Sciatic nerve (tissue), 2 donors: ENCODE data around the gene C17orf67. TPM values are rescaled to one million over a fixed set of nuclear protein-coding genes. Genes with fewer than 3 reads are reported as not detected.

Source experiments
- ATAC-seq: fragments of 200-7000 bp; cut with Tn5 transposase; one replicate; pipeline ENCODE4 v1.9.1; 2020; ENCODE audit warnings: mild to moderate bottlenecking, moderate library complexity
- DNase-seq: peaks from one replicate; pipeline ENCODE4 v3.0.0-alpha.2; 2020; ENCODE audit warnings: low spot score
- intact Hi-C: fragments of 100-400 bp; cut with DNase I; formaldehyde crosslinking; loops from one replicate; pipeline ENCODE4 v1.14.2; 2022
- total RNA-seq: library from RNA; stranded (reverse); fragmentation: NEBNext Ultra II Directional; extraction: Animal tissue kit (Norgen Biotek cat#: 25700); gene quantifications from one replicate; pipeline ENCODE4 v1.2.1, GENCODE V29; 2021
- donor health status: DM: no; HTN: no; CAD: no.
- donor health status: DM: no; HTN: no; CAD: no.

C17orf67 gene
- total RNA-seq, result 6.2 TPM

DNA sequence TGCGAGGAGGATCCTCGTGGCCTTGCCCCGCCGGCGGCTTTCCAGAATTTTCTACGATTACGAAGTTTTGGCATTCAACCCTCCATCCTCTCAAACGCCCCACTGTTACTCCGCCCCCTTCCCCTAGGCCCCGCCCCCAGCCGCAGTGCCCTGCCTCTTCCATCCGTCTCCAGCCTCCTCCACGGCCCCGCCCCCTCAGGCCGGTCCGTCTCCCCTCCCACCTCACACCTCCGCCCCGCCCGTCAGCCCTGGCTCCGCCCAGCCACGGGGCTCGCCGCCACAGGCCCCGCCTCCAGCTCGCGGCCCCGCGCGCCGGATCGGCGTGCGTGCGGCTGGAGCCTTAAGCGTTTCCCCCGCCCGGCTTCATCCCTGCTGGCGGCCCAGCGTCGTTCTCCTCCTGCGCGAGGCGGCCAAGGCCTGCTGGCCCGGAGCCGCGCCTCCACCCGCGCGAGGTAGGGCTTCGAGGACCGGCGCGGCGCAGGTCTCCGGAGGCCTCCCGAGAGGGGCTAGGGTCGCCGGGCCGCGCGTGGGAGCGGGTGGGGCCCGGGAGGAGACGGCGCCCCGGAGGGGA lies at the start of gene C17orf67, which contains the start of gene DGKE:
Gene C17orf67, minus strand, starts transcription at position 112 of the 571 bp plus-strand sequence. CDS start 18,110 bp downstream, outside the sequence.
Gene DGKE, plus strand, starts transcription at position 343 of the 571 bp plus-strand sequence. CDS start 645 bp downstream, outside the sequence.
- DNase-seq, result peak; percentile 100
- ATAC-seq, result peak; percentile 99
- intact Hi-C loops, result loop anchor here (10.0 kb wide), 1 partner anchor 111 kb away; no protein-coding TSS in a partner anchor

DNA sequence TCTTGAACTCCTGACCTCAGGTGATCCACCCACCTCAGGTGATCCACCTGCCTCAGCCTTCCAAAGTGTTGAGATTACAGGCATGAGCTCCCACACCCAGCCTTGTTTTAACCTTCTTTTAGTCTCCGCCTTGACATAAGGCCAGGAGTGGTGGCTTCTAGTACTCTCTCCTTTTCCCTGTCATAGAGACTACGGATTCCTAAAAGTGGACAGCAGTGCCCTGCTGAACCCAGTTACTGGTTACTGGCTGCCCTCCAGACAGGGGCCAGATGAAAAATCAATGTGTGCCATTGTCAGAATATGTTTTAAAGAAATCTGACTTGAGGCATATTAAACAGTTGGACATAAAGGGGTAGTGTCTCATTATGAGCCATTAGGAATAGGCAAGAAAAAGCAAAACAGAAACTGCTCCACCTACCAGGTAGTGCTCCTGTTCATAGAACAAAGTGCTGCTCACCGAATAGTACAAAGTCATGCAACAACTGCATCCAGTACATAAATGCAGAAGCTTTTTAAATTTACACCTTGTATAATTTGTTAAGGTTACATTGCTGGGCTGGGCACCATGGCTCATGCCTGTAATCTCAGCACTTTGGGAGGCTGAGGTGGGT lies 48.1 kb upstream of the C17orf67 start:
- DNase-seq, result no peak
- intact Hi-C loops, result no loop called here
- ATAC-seq, result no peak

DNA sequence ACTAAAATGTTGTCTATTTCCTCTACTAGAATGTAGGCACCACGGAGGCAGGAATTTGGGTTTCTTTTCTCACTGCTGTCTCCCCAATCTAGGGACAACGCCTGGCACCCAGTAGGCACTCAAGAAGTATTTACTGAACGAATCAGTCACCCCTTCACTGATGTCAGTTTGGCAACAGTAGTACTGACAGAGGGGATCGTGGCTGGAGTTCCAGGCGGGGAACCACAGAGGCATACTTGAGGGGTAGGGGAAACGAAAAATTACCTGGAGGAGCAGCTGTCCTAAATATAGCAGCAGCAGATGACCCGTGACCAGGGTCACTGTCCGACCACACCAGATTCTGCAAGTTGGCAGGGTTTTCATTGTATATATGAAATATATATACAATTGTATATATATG lies 46.9 kb upstream of the C17orf67 start:
- no peak for DNase-seq
- intact Hi-C loops, result no loop called here
- ATAC-seq, result no peak

GRCh38 chr17:56880133-56880532 lies 46.4 kb upstream of the C17orf67 start:
- DNase-seq (no peak), ATAC-seq (no peak)
- intact Hi-C loops, result no loop called here

- DNase-seq, result no peak
- intact Hi-C loops, result no loop called here
- no peak for ATAC-seq
Observed at GRCh38 chr17:56879280-56879679, 45.6 kb upstream of the C17orf67 start.

- intact Hi-C loops, result no loop called here
- ATAC-seq (no peak), DNase-seq (no peak)
Observed at GRCh38 chr17:56876766-56877179, 43.1 kb upstream of the C17orf67 start.

DNA sequence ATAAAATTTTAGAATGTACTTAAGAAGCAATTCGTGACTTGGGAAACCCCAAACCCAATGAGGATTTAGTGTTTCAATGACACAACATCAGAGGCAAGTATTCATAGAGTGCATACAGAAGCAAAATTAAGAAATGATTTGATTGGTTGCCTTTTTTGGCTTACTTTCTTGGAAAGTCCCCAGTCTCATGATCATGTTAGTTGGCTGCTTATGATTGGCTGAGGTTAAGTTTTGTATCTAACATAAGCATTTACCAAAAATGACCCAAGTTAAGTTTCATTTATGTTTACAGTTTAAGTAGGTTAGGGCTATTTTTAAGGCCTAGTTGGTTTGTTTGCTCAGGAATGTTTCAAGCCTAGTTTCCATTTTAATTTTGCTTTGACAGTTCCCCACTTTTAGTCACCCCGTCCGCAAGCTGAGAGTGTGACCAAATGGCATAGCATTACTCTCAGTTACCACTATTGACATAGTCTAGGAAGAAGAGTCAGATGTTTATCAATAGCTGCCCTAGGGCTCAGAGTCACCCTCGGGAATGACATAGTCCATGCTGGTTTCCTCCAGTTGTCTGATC lies 36.4 kb upstream of the C17orf67 start:
- intact Hi-C loops, result no loop called here
- DNase-seq (no peak), ATAC-seq (no peak)

GRCh38 chr17:56868716-56869115 lies 35.0 kb upstream of the C17orf67 start:
- no peak for ATAC-seq
- no peak for DNase-seq
- intact Hi-C loops, result no loop called here

- intact Hi-C loops, result no loop called here
Observed at GRCh38 chr17:56867948-56868376, 34.2 kb upstream of the C17orf67 start.

DNA sequence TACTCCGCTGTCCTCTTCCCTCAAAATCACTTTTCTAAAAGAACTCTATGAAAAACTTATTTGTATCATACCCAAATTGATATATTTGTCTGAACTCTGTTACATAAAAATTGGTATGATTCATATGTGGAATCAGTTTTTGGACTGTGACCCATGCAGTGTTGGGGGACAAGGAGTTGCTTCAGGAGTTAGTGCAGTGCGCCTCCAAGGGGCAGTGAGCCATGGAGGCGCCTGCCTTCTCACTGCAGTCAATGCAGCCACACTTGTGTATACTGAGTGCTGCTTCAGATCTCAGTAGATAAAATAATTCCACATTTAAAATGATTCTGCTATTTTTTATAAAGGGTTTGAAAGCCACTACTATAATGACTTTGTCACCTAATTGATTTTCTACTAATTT lies 32.8 kb upstream of the C17orf67 start:
- intact Hi-C loops, result no loop called here
- ATAC-seq (no peak), DNase-seq (no peak)

More at GRCh38 chr17:56867948-56868376, 34.2 kb upstream of the C17orf67 start:
- no peak for DNase-seq
- no peak for ATAC-seq

DNA sequence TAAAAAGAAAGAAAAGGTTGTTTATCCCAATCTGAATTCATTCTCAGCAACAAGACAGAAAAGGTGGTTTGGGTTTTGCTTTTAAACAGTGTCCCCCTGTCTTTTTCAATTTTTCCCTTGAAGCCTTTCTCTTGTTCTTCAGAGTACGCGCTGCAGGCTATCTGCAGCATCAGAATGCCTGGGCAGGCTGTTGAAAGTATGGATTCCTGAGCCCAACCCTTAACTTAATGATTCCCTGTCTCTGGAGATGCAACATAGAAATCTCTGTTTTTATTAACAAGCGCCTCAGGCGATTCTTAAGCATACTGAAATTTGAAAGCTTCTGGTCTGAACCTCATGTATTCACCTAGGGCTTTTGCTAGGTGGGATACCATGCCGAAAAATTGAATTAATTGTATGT lies 32.4 kb upstream of the C17orf67 start:
- no peak for ATAC-seq
- intact Hi-C loops, result no loop called here
- DNase-seq, result no peak

GRCh38 chr17:56863974-56864373 lies 30.3 kb upstream of the C17orf67 start:
- ATAC-seq (no peak), DNase-seq (no peak)
- intact Hi-C loops, result no loop called here

- ATAC-seq, result no peak
- intact Hi-C loops, result no loop called here
Observed at GRCh38 chr17:56861899-56862298, 28.2 kb upstream of the C17orf67 start.

DNA sequence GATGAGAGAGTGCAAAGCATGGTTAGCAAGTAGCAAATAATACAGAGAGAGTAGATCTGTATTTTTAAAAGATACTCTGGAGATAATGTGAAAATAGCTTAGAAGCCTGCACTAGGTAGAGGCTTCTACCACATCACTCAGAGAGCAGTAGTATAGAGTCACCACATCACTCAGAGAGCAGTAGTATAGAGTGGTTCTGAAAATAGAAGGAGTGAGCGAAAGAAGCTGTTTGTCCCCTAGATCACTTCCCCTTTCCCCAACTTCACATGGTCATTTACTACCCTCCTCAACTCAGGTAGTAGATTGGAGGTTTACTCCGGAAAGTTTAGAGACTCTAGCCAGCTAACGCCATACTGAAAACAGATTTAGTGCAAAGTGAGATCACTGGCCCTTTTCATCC lies 17.3 kb upstream of the C17orf67 start:
- intact Hi-C loops, result no loop called here
- no peak for ATAC-seq
- no peak for DNase-seq

More at GRCh38 chr17:56861899-56862298, 28.2 kb upstream of the C17orf67 start:
- DNase-seq, result no peak

DNA sequence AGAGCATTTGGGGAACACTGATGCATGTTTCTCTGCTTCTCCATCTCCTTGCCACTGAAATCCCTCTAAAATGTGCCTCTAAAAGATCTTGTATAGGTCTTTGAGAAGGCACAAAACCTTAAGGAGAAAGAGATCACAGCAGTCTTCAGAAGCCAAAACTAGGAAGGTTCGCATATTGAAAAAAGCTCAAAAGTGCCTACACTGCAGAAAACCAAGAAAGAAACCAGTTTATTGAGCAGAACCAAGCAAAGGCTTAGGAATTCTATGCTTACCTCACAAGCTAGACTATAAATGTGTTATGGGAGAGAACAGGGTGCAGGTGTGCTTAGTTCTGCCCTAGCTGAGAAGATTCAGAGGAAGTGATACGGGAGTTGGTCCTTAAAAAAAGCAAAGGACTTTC lies 16.9 kb upstream of the C17orf67 start:
- ATAC-seq (no peak), DNase-seq (no peak)
- intact Hi-C loops, result no loop called here

- ATAC-seq (no peak), DNase-seq (no peak)
- intact Hi-C loops, result no loop called here
Observed at GRCh38 chr17:56849131-56849530, 15.4 kb upstream of the C17orf67 start.

DNA sequence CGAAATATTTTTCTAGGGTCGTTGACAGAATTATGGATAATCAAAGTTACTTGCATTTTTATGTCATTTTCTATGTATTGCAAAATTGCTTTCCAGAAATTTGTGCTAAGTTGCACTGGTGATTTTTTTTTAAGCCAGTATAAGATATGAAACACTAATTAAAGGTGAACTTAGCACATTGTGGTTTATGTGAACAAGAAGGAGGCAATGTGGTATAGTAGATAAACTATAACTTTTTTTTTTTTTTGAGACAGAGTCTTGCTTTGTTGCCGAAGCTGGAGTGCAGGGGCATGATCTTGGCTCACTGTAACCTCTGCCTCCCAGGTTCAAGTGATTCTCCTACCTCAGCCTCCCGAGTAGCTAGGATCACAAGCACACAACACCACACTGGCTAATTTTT lies 13.4 kb upstream of the C17orf67 start:
- no peak for DNase-seq
- intact Hi-C loops, result no loop called here
- no peak for ATAC-seq

- ATAC-seq, result no peak
- intact Hi-C loops, result no loop called here
- DNase-seq, result no peak
Observed at GRCh38 chr17:56845934-56846333, 12.2 kb upstream of the C17orf67 start.

DNA sequence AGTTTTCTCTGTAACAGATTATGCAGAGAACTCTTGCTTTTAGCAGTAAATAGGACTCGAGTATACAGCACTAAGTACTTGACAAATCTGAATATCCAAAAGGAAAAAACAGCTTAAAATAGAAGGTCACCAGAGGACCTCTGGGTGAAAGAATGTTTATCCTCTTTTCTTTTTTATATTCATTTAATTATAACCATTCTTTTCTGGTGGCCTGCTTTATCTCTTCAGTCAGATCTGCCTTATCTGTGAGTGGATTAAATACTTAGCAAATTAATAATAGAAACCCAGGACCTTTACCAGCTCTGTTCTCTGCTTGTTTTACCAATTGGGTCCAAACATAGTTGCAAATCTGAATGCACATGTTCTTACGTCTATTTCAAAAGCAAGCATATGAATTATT lies 8.9 kb upstream of the C17orf67 start:
- ATAC-seq, result no peak

GRCh38 chr17:56838687-56839086 lies 5.0 kb upstream of the C17orf67 start:
- intact Hi-C loops, result loop anchor here (10.0 kb wide), 1 partner anchor 106 kb away; no protein-coding TSS in a partner anchor
- no peak for DNase-seq
- ATAC-seq, result no peak

More for the DNA sequence above, 8.9 kb upstream of the C17orf67 start:
- no peak for DNase-seq
- intact Hi-C loops, result no loop called here
